ENCODE data around the gene PHYH.

- TF ChIP-seq, protein P1, sequence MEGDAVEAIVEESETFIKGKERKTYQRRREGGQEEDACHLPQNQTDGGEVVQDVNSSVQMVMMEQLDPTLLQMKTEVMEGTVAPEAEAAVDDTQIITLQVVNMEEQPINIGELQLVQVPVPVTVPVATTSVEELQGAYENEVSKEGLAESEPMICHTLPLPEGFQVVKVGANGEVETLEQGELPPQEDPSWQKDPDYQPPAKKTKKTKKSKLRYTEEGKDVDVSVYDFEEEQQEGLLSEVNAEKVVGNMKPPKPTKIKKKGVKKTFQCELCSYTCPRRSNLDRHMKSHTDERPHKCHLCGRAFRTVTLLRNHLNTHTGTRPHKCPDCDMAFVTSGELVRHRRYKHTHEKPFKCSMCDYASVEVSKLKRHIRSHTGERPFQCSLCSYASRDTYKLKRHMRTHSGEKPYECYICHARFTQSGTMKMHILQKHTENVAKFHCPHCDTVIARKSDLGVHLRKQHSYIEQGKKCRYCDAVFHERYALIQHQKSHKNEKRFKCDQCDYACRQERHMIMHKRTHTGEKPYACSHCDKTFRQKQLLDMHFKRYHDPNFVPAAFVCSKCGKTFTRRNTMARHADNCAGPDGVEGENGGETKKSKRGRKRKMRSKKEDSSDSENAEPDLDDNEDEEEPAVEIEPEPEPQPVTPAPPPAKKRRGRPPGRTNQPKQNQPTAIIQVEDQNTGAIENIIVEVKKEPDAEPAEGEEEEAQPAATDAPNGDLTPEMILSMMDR (IDR thresholded peaks at IDR 0.05) = no peak
- no peak for TF ChIP-seq POLR2A (IDR thresholded peaks at IDR 0.05)
Observed at GRCh38 chr10:13268310-13268709, 31.6 kb downstream of the PHYH start.

Data from body of pancreas (tissue), 4 donors.